HFFc6 (cell line): ENCODE data around the gene NR2E3. TPM values are rescaled to one million over a fixed set of nuclear protein-coding genes. Genes with fewer than 3 reads are reported as not detected.

Experiments used
- DNase-seq: peaks from one replicate; pipeline ENCODE4 v3.0.0-alpha.2; 2018
- H3K27ac Mint-ChIP-seq: 2 replicates; pipeline ENCODE4 v1.8.0; 2020; ENCODE audit warnings: mild to moderate bottlenecking, mixed read lengths
- H3K27me3 Mint-ChIP-seq: 2 replicates; pipeline ENCODE4 v1.8.0; 2021; ENCODE audit warnings: mild to moderate bottlenecking, moderate library complexity, mixed read lengths; ENCODE audit not compliant: insufficient read depth
- H3K36me3 Mint-ChIP-seq: 2 replicates; pipeline ENCODE4 v1.8.0; 2021; ENCODE audit warnings: low read depth, mixed read lengths
- H3K4me1 Mint-ChIP-seq: 2 replicates; pipeline ENCODE4 v1.8.0; 2020; ENCODE audit warnings: low read depth, mixed read lengths
- H3K4me3 Mint-ChIP-seq: 2 replicates; pipeline ENCODE4 v1.8.0; 2020; ENCODE audit warnings: mild to moderate bottlenecking, moderate library complexity, mixed read lengths
- H3K9me3 Mint-ChIP-seq: 2 replicates; pipeline ENCODE4 v1.8.0; 2020; ENCODE audit warnings: mild to moderate bottlenecking, mixed read lengths
- CTCF ChIP-seq: fragments of 200-600 bp; sonication (generic); IDR thresholded peaks from 2 replicates; pipeline ENCODE4 v1.5.0; 2021; ENCODE audit warnings: antibody characterized with exemption, mild to moderate bottlenecking
- long read RNA-seq: library from polyadenylated mRNA; unstranded; transcript quantifications from one replicate; pipeline ENCODE4 v2.0.0, GENCODE V29; 2019
- total RNA-seq, 6 experiments: library from RNA; stranded (reverse); fragmentation: NEBNext Ultra II Directional; extraction: Animal tissue kit (Norgen Biotek cat#: 25700); gene quantifications; 2 replicates in 1 of 6; 3 replicates in 5 of 6; pipeline ENCODE4 v1.2.3, GENCODE V29; 2021

The NR2E3 gene
- total RNA-seq: not detected
- long read RNA-seq: 0 reads

GRCh38 chr15:71810256-71811035 lies at the start of gene NR2E3:
TSS of gene NR2E3 (plus strand) at chr15:71810554. CDS start at chr15:71810744, 190 bp downstream.
- Mint-ChIP-seq H3K36me3 (no peaks in the 10 kb centered on the region), H3K4me3 (no peak within 1 kb of the TSS), H3K27ac (no peak within 1 kb of the TSS), H3K27me3 (peaks cover 3% of the 10 kb centered on the region), H3K9me3 (no peaks in the 10 kb centered on the region), H3K4me1 (peaks cover 31% of the 10 kb centered on the region)
- no peak for DNase-seq
- no peak for TF ChIP-seq CTCF

- Mint-ChIP-seq H3K9me3 (peaks cover 18% of the 10 kb centered on the region), H3K4me3 (no peak overlapping the region), H3K36me3 (peaks cover 41% of the 10 kb centered on the region), H3K27ac (no peak overlapping the region), H3K27me3 (peaks cover 3% of the 10 kb centered on the region), H3K4me1 (peaks cover 21% of the 10 kb centered on the region)
- TF ChIP-seq CTCF: no peak
- DNase-seq: no peak
These were observed 49.5 kb upstream of the NR2E3 start for GRCh38 chr15:71760852-71761251.

- Mint-ChIP-seq H3K9me3 (peaks cover 18% of the 10 kb centered on the region), H3K4me3 (peak overlapping the region; percentile 0; the same call in 1 of the 2 replicates), H3K4me1 (peaks cover 20% of the 10 kb centered on the region), H3K27me3 (peaks cover under 1% of the 10 kb centered on the region; the same call in 1 of the 2 replicates), H3K36me3 (peaks cover 33% of the 10 kb centered on the region), H3K27ac (peak overlapping the region; percentile 78)
- TF ChIP-seq CTCF: no peak
- peak; percentile 90 for DNase-seq
These were observed 48.7 kb upstream of the NR2E3 start for GRCh38 chr15:71761649-71762048.

GRCh38 chr15:71768184-71768583 lies 42.2 kb upstream of the NR2E3 start:
- H3K27me3 Mint-ChIP-seq: no peaks in the 10 kb centered on the region
- TF ChIP-seq CTCF: no peak
- H3K4me3 Mint-ChIP-seq: no peak overlapping the region
- H3K27ac Mint-ChIP-seq: no peak overlapping the region
- H3K4me1 Mint-ChIP-seq: no peaks in the 10 kb centered on the region
- no peak for DNase-seq
- peaks cover 7% of the 10 kb centered on the region; the same call in 1 of the 2 replicates for H3K36me3 Mint-ChIP-seq
- no peaks in the 10 kb centered on the region for H3K9me3 Mint-ChIP-seq

GRCh38 chr15:71773206-71773859 lies 37.0 kb upstream of the NR2E3 start:
- peaks cover 17% of the 10 kb centered on the region for H3K4me1 Mint-ChIP-seq
- TF ChIP-seq CTCF: no peak
- no peak overlapping the region for H3K4me3 Mint-ChIP-seq
- no peak overlapping the region for H3K27ac Mint-ChIP-seq
- DNase-seq: no peak
- H3K9me3 Mint-ChIP-seq: no peaks in the 10 kb centered on the region
- H3K36me3 Mint-ChIP-seq: peaks cover 7% of the 10 kb centered on the region; the same call in 1 of the 2 replicates
- no peaks in the 10 kb centered on the region; the same call in 1 of the 2 replicates for H3K27me3 Mint-ChIP-seq
